Left colon (tissue), 2 donors: ENCODE results near the gene PCDHGA12. TPM values are rescaled to one million over a fixed set of nuclear protein-coding genes. Genes with fewer than 3 reads are reported as not detected.

Experiments used
- total RNA-seq, 2 donors: library from RNA; stranded (reverse); fragmentation: NEBNext Ultra II Directional; extraction: Animal tissue kit (Norgen Biotek cat#: 25700); gene quantifications; one replicate each; pipeline ENCODE4 v1.2.1, GENCODE V29; 2021
- donor health status: DM: no; HTN: no; CAD: no.
- donor health status: DM: yes; HTN: yes; CAD: no.

The PCDHGA12 gene
- total RNA-seq, 2 donors from 2014 or later, result 1.8 to 2.0 TPM

Other genes starting within 250 kb of the PCDHGA12 start
- 1 to 10 TPM in 1 of 2 donors, under 1 TPM in 1; 0.34 to 1.2 TPM for gene PCDHB16, start 248.1 kb upstream of the PCDHGA12 start, total RNA-seq
- gene PCDHB9, start 243.3 kb upstream of the PCDHGA12 start, total RNA-seq, result under 1 TPM; 0.34 to 0.61 TPM
- gene PCDHB10, start 238.2 kb upstream of the PCDHGA12 start, total RNA-seq, result under 1 TPM; 0.40 to 0.56 TPM
- 1 to 10 TPM in 1 of 2 donors, under 1 TPM in 1; 0.82 to 1.4 TPM for gene PCDHB11, start 230.9 kb upstream of the PCDHGA12 start, total RNA-seq
- gene PCDHB12, start 221.8 kb upstream of the PCDHGA12 start, total RNA-seq, result under 1 TPM; 0.24 to 0.42 TPM
- gene PCDHB13, start 216.6 kb upstream of the PCDHGA12 start, total RNA-seq, result 1 to 10 TPM; 1.3 to 2.0 TPM
- gene PCDHB14, start 207.2 kb upstream of the PCDHGA12 start, total RNA-seq, result 1 to 10 TPM; 1.2 to 1.7 TPM
- gene PCDHB15, start 185.1 kb upstream of the PCDHGA12 start, total RNA-seq, result 1 to 10 TPM in 1 of 2 donors, under 1 TPM in 1; 0.49 to 1.1 TPM
- gene SLC25A2, start 126.5 kb upstream of the PCDHGA12 start, total RNA-seq, result 1 to 10 TPM in 1 of 2 donors, under 1 TPM in 1; 0.95 to 1.4 TPM
- gene TAF7, start 109.7 kb upstream of the PCDHGA12 start, total RNA-seq, result 10 to 100 TPM; 52.3 to 66.1 TPM
- under 1 TPM; 0.31 TPM for gene PCDHGA1, start 100.0 kb upstream of the PCDHGA12 start, total RNA-seq
- under 1 TPM; 0.31 to 0.75 TPM for gene PCDHGA2, start 91.7 kb upstream of the PCDHGA12 start, total RNA-seq
- gene PCDHGA3, start 86.7 kb upstream of the PCDHGA12 start, total RNA-seq, result under 1 TPM; 0.21 to 0.39 TPM
- gene PCDHGB1, start 80.4 kb upstream of the PCDHGA12 start, total RNA-seq, result 1 to 10 TPM in 1 of 2 donors, under 1 TPM in 1; 0.79 to 1.1 TPM
- gene PCDHGA4, start 75.5 kb upstream of the PCDHGA12 start, total RNA-seq, result under 1 TPM; 0.37 to 0.84 TPM
- 1 to 10 TPM; 1.6 to 1.7 TPM for gene PCDHGB2, start 70.5 kb upstream of the PCDHGA12 start, total RNA-seq
- gene PCDHGA5, start 66.3 kb upstream of the PCDHGA12 start, total RNA-seq, result 1 to 10 TPM in 1 of 2 donors, under 1 TPM in 1; 0.70 to 1.5 TPM
- gene PCDHGB3, start 60.3 kb upstream of the PCDHGA12 start, total RNA-seq, result 1 to 10 TPM in 1 of 2 donors, under 1 TPM in 1; 0.98 to 1.5 TPM
- 1 to 10 TPM; 1.6 to 2.0 TPM for gene PCDHGA6, start 56.6 kb upstream of the PCDHGA12 start, total RNA-seq
- 1 to 10 TPM; 1.3 to 1.5 TPM for gene PCDHGA7, start 47.8 kb upstream of the PCDHGA12 start, total RNA-seq
- gene PCDHGB4, start 42.8 kb upstream of the PCDHGA12 start, total RNA-seq, result 1 to 10 TPM in 1 of 2 donors, under 1 TPM in 1; 0.98 to 1.3 TPM
- under 1 TPM; 0.73 to 0.82 TPM for gene PCDHGA8, start 37.9 kb upstream of the PCDHGA12 start, total RNA-seq
- gene PCDHGB5, start 32.6 kb upstream of the PCDHGA12 start, total RNA-seq, result 1 to 10 TPM; 3.4 to 4.0 TPM
- gene PCDHGA9, start 27.7 kb upstream of the PCDHGA12 start, total RNA-seq, result 1 to 10 TPM; 1.6 to 2.6 TPM
- gene PCDHGB6, start 22.5 kb upstream of the PCDHGA12 start, total RNA-seq, result 1 to 10 TPM; 1.9 to 2.2 TPM
- 1 to 10 TPM; 2.8 to 5.3 TPM for gene PCDHGA10, start 17.5 kb upstream of the PCDHGA12 start, total RNA-seq
- gene PCDHGB7, start 12.8 kb upstream of the PCDHGA12 start, total RNA-seq, result 1 to 10 TPM; 3.0 to 4.2 TPM
- 1 to 10 TPM; 1.3 to 2.2 TPM for gene PCDHGA11, start 9.5 kb upstream of the PCDHGA12 start, total RNA-seq
- gene PCDHGC3, start 45.5 kb downstream of the PCDHGA12 start, total RNA-seq, result 10 to 100 TPM; 15.3 to 16.0 TPM
- gene PCDHGC4, start 54.5 kb downstream of the PCDHGA12 start, total RNA-seq, result under 1 TPM; 0.64 to 0.92 TPM
- gene PCDHGC5, start 58.6 kb downstream of the PCDHGA12 start, total RNA-seq, result under 1 TPM; 0.75 to 0.76 TPM
- 100 to 1,000 TPM; 105 to 108 TPM for gene DIAPH1, start 188.5 kb downstream of the PCDHGA12 start, total RNA-seq
- 10 to 100 TPM; 37.8 to 40.5 TPM for gene HDAC3, start 206.3 kb downstream of the PCDHGA12 start, total RNA-seq
- 1 to 10 TPM; 2.9 to 3.5 TPM for gene RELL2, start 206.5 kb downstream of the PCDHGA12 start, total RNA-seq
- 10 to 100 TPM; 15.0 to 19.2 TPM for gene FCHSD1, start 220.9 kb downstream of the PCDHGA12 start, total RNA-seq